Testis (tissue), 2 donors: ENCODE data around the gene DCHS1.

Experiments
- CTCF ChIP-seq, 3 experiments: fragments of 450-650 bp in 2 of 3; fragments of 200-600 bp in 1 of 3; sonication (generic) in 1 of 3; IDR thresholded peaks; one replicate each; pipeline ENCODE4 v1.5.1; 2016 to 2019; ENCODE audit warnings: antibody characterized with exemption in 3 of 3, mild to moderate bottlenecking in 2 of 3, moderate library complexity in 1 of 3
- POLR2A ChIP-seq: fragments of 450-650 bp; IDR thresholded peaks from one replicate; pipeline ENCODE4 v1.6.1; 2017; ENCODE audit warnings: antibody characterized with exemption, mild to moderate bottlenecking, moderate library complexity

GRCh38 chr11:6703247-6704063 is 47.8 kb upstream of the DCHS1 start:
- peak; percentile 16 to 47 (median 31) for TF ChIP-seq CTCF (IDR thresholded peaks at IDR 0.05)
- TF ChIP-seq POLR2A, result no peak
